ENCODE data around the gene SOX13.

DNA sequence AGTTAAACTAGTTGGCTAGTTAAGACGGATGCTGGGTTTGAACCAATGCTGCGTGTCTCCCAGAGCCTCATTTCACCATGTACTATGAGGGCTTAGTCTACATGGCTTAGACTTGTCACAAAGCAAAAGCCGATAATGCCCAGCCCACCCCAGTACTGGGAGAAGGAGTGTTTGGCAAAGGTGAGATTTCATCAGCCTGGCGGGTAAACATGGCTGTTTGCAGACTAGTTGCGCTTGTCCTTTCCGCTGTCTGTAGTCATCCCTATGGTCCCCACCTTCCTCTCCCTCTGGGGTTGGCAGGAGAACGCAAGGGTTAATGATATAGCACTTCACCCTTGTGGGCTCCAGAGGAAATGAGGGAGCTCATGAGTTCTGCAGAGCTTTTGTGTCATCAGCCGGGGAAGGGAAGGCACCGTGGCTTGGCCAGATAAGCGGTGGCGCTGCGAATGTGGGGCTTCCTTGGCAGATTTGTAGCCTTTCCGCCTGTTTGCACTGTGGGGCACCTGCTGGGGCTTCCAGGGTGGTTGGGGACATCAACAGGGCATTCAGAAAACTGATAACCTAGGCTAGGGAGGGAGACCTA, 29.2 kb downstream of the SOX13 start:
- no peak for TF ChIP-seq POLR2A (IDR thresholded peaks at IDR 0.05)
- TF ChIP-seq, protein P1, sequence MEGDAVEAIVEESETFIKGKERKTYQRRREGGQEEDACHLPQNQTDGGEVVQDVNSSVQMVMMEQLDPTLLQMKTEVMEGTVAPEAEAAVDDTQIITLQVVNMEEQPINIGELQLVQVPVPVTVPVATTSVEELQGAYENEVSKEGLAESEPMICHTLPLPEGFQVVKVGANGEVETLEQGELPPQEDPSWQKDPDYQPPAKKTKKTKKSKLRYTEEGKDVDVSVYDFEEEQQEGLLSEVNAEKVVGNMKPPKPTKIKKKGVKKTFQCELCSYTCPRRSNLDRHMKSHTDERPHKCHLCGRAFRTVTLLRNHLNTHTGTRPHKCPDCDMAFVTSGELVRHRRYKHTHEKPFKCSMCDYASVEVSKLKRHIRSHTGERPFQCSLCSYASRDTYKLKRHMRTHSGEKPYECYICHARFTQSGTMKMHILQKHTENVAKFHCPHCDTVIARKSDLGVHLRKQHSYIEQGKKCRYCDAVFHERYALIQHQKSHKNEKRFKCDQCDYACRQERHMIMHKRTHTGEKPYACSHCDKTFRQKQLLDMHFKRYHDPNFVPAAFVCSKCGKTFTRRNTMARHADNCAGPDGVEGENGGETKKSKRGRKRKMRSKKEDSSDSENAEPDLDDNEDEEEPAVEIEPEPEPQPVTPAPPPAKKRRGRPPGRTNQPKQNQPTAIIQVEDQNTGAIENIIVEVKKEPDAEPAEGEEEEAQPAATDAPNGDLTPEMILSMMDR (IDR thresholded peaks at IDR 0.05 in 4 of 5, conservative IDR thresholded peaks at IDR 0.05 in 1 of 5), result no peak

All from gastrocnemius medialis (tissue), 4 donors.